ENCODE data around the gene CASZ1. TPM values are rescaled to one million over a fixed set of nuclear protein-coding genes. Genes with fewer than 3 reads are reported as not detected.

CASZ1 gene
- total and polyA plus RNA-seq, 2 experiments from 2014 or later, result 3.6 to 6.9 TPM

DNA sequence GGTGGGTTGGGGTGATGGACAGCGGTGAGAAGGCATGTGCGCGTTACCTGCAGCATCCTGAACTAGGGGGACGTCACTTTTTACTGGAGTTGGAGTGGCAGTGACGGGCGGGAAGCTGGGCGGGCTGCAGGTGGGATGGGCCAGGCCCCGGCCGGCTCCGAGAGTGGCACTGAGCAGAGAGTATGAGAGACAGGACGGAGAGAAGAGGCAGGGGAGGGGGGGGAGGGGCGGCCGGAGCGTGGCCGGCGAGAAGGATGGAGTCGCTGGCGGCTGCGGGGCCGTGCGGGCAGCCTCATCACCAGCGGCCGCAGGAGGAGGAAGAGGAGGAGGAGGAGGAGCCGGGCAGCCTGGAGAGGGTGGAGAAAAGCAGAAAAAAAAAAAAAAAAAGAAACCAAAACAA is 154.5 kb downstream of the CASZ1 start:
- H3K27me3 ChIP-seq, result peaks cover 11% of the 10 kb centered on the region
- H3K4me3 ChIP-seq, result no peak overlapping the region
- H3K79me2 ChIP-seq, result no peaks in the 10 kb centered on the region
- 94% methylated on average over 8 of the region's 24 CpGs for WGBS (ENCODE audit: low lambda C conversion rate, missing lambda C conversion rate)
- no peaks in the 10 kb centered on the region for H3K36me3 ChIP-seq (replicated peaks; ENCODE audit: insufficient read depth, low read depth)
- TF ChIP-seq EZH2phosphoT487 (IDR thresholded peaks at IDR 0.05; ENCODE audit: low read depth, severe bottlenecking, unreplicated experiment) (no peak), EZH2 (IDR thresholded peaks at IDR 0.05; ENCODE audit: borderline replicate concordance) (no peak)
- TF ChIP-seq, protein P1, sequence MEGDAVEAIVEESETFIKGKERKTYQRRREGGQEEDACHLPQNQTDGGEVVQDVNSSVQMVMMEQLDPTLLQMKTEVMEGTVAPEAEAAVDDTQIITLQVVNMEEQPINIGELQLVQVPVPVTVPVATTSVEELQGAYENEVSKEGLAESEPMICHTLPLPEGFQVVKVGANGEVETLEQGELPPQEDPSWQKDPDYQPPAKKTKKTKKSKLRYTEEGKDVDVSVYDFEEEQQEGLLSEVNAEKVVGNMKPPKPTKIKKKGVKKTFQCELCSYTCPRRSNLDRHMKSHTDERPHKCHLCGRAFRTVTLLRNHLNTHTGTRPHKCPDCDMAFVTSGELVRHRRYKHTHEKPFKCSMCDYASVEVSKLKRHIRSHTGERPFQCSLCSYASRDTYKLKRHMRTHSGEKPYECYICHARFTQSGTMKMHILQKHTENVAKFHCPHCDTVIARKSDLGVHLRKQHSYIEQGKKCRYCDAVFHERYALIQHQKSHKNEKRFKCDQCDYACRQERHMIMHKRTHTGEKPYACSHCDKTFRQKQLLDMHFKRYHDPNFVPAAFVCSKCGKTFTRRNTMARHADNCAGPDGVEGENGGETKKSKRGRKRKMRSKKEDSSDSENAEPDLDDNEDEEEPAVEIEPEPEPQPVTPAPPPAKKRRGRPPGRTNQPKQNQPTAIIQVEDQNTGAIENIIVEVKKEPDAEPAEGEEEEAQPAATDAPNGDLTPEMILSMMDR (IDR thresholded peaks at IDR 0.05; ENCODE audit: poor library complexity), result no peak
- no peak for DNase-seq (ENCODE audit: low spot score)
- no peaks in the 10 kb centered on the region for H3K9me3 ChIP-seq (ENCODE audit: low read depth)
- H3K27ac ChIP-seq, result no peak overlapping the region
- peaks cover 6% of the 10 kb centered on the region for H3K4me1 ChIP-seq (ENCODE audit: insufficient read depth)
- no peak overlapping the region for H2AFZ ChIP-seq
- H4K20me1 ChIP-seq (ENCODE audit: insufficient read depth, poor library complexity, severe bottlenecking), result no peaks in the 10 kb centered on the region
- H3K4me2 ChIP-seq, result no peak overlapping the region
- H3K9me2 ChIP-seq (replicated peaks; ENCODE audit: insufficient read depth), result no peaks in the 10 kb centered on the region

DNA sequence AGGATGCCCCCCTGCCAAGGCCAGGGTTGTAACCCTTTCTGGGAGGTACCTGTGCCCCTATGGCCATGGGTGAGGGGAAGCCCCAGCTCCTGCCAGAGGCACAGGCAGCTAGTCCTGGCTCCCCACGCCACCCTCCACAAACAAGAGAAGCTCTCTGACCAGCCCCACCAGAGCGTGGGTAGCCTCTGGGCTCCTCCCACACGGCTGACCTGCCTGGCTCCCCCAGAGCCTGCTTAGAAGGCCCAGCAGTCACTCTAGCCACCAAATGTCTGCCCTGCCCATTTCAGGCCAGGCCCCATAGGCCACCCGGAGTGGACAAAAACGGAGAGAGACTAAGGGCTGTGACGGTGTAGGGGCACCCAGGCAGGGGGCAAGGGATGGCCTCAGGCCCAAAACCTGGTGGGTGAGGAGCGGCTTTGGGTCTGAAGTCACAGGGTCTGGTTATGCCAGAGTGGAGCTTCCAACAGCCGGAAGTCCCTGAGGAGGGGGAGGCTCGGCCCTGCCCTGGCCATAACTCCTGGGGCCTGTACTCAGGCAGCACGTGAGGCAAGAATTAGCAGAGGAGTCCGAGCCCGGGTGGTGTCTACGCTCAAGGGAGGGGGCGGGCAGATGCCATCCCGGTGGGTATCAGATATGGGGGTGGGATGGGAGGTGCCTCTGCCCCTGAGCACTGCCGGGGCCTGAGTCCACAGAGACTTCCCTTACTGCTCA is 155.4 kb downstream of the CASZ1 start:
- H4K20me1 ChIP-seq (ENCODE audit: insufficient read depth, poor library complexity, severe bottlenecking), result no peaks in the 10 kb centered on the region
- H3K4me2 ChIP-seq, result no peak overlapping the region
- no peaks in the 10 kb centered on the region for H3K9me3 ChIP-seq (ENCODE audit: low read depth)
- H3K79me2 ChIP-seq, result no peaks in the 10 kb centered on the region
- peaks cover 6% of the 10 kb centered on the region for H3K4me1 ChIP-seq (ENCODE audit: insufficient read depth)
- no peak for DNase-seq (ENCODE audit: low spot score)
- peaks cover 11% of the 10 kb centered on the region for H3K27me3 ChIP-seq
- WGBS (ENCODE audit: low lambda C conversion rate, missing lambda C conversion rate), result 90% methylated on average over 16 of the region's 16 CpGs
- H3K4me3 ChIP-seq, result no peak overlapping the region
- no peak for TF ChIP-seq EZH2phosphoT487 (IDR thresholded peaks at IDR 0.05; ENCODE audit: low read depth, severe bottlenecking, unreplicated experiment)
- TF ChIP-seq EZH2 (IDR thresholded peaks at IDR 0.05; ENCODE audit: borderline replicate concordance), result no peak
- TF ChIP-seq, protein P1 (IDR thresholded peaks at IDR 0.05; ENCODE audit: poor library complexity), result no peak
- H2AFZ ChIP-seq, result no peak overlapping the region
- H3K27ac ChIP-seq, result no peak overlapping the region
- no peaks in the 10 kb centered on the region for H3K36me3 ChIP-seq (replicated peaks; ENCODE audit: insufficient read depth, low read depth)
- H3K9me2 ChIP-seq (replicated peaks; ENCODE audit: insufficient read depth), result no peaks in the 10 kb centered on the region

DNA sequence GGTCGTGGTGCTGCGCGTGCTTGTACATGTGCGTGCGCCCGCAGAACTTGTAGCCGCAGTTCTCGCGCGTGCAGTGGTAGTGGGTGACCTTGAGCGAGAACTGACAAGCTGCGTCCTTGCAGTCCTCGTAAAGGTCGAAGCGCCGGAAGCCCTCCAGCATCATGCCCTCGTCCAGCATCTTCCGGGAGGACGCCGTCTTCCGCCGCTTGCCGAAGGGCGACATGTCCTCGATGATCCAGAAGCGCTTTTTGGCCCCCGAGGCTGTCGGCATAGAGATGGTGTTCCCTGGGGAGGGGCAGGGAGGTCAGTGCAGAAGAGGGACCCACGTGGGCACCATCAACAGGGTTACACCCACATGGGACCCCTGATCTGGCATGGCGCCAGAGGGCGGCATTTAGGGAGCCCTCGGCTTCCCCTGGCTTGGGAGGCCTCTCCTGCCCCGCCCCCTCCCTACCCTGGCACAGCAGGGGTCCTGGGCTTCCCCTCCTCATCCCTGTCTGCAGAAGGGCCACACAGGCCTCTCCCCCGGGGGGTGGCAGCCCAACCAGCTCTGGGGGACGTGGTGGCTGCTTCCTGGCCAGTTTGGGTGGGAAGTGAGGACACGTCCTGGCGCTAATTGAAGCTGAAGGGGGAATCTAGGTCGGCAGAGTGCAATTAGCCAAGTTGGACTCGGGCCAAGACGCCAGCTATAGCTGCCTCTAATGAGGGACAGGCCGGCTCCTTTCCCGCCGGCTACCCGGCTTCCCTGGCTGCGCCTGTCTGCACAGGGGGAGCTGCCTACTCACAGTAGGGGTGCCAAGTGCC is 156.5 kb downstream of the CASZ1 start:
- H3K36me3 ChIP-seq (replicated peaks; ENCODE audit: insufficient read depth, low read depth), result no peaks in the 10 kb centered on the region
- no peak for DNase-seq (ENCODE audit: low spot score)
- no peaks in the 10 kb centered on the region for H3K9me3 ChIP-seq (ENCODE audit: low read depth)
- no peaks in the 10 kb centered on the region for H3K79me2 ChIP-seq
- no peak overlapping the region for H3K4me3 ChIP-seq
- no peak for TF ChIP-seq EZH2 (IDR thresholded peaks at IDR 0.05; ENCODE audit: borderline replicate concordance)
- no peak for TF ChIP-seq EZH2phosphoT487 (IDR thresholded peaks at IDR 0.05; ENCODE audit: low read depth, severe bottlenecking, unreplicated experiment)
- TF ChIP-seq, protein P1 (IDR thresholded peaks at IDR 0.05; ENCODE audit: poor library complexity), result no peak
- H3K9me2 ChIP-seq (replicated peaks; ENCODE audit: insufficient read depth), result no peaks in the 10 kb centered on the region
- H3K4me1 ChIP-seq (ENCODE audit: insufficient read depth), result peaks cover 11% of the 10 kb centered on the region
- H2AFZ ChIP-seq, result no peak overlapping the region
- no peak overlapping the region for H3K27ac ChIP-seq
- no peaks in the 10 kb centered on the region for H4K20me1 ChIP-seq (ENCODE audit: insufficient read depth, poor library complexity, severe bottlenecking)
- H3K4me2 ChIP-seq, result no peak overlapping the region
- peaks cover 11% of the 10 kb centered on the region for H3K27me3 ChIP-seq
- WGBS (ENCODE audit: low lambda C conversion rate, missing lambda C conversion rate), result 91% methylated on average over 41 of the region's 45 CpGs

All from hepatocyte (in vitro differentiated cells).